SK-N-SH treated with all-trans-retinoic acid at 6 μM for 48 hours (cell line): Measurements from ENCODE around the gene EIF2B5.

Experiments
- ATAC-seq: fragments of 200-7000 bp; cut with Tn5 transposase; 3 replicates; pipeline ENCODE4 v1.9.1; 2020; ENCODE audit warnings: mild to moderate bottlenecking, moderate library complexity
- ARNTL ChIP-seq: fragments of 450-650 bp; formaldehyde crosslinking; IDR thresholded peaks from 2 replicates; pipeline ENCODE4 v1.5.0; 2020; ENCODE audit warnings: low read depth, mild to moderate bottlenecking, moderate library complexity, borderline replicate concordance
- BACH2 ChIP-seq: fragments of 250-450 bp; sonication (Bioruptor Pico); IDR thresholded peaks from 2 replicates; pipeline ENCODE4 v1.9.0; 2021; ENCODE audit warnings: mild to moderate bottlenecking, borderline replicate concordance
- CSRNP3 ChIP-seq: fragments of 250-450 bp; sonication (Bioruptor Pico); IDR thresholded peaks from 2 replicates; pipeline ENCODE4 v1.5.1; 2021; ENCODE audit warnings: mild to moderate bottlenecking, moderate library complexity
- ESRRG ChIP-seq: fragments of 250-450 bp; sonication (Bioruptor Pico); IDR thresholded peaks from 2 replicates; pipeline ENCODE4 v1.6.1; 2021; ENCODE audit warnings: mild to moderate bottlenecking
- OSR1 ChIP-seq: fragments of 250-450 bp; sonication (Bioruptor Pico); IDR thresholded peaks from 2 replicates; pipeline ENCODE4 v1.8.0; 2022; ENCODE audit warnings: moderate library complexity, mild to moderate bottlenecking, inconsistent platforms
- PATZ1 ChIP-seq: fragments of 250-450 bp; sonication (Bioruptor Pico); IDR thresholded peaks from 2 replicates; pipeline ENCODE4 v1.8.0; 2020; ENCODE audit warnings: mild to moderate bottlenecking, moderate library complexity, borderline replicate concordance
- POU6F1 ChIP-seq: fragments of 250-450 bp; sonication (Bioruptor Pico); IDR thresholded peaks from 2 replicates; pipeline ENCODE4 v1.8.0; 2021; ENCODE audit warnings: low read depth, mild to moderate bottlenecking, moderate library complexity, borderline replicate concordance
- SNAI2 ChIP-seq: fragments of 250-450 bp; sonication (Bioruptor Pico); IDR thresholded peaks from 2 replicates; pipeline ENCODE4 v1.5.0; 2020; ENCODE audit warnings: mild to moderate bottlenecking, moderate library complexity
- TSHZ2 ChIP-seq: fragments of 250-450 bp; sonication (Bioruptor Pico); IDR thresholded peaks from 2 replicates; pipeline ENCODE4 v1.5.0; 2020; ENCODE audit warnings: mild to moderate bottlenecking, moderate library complexity
- ZC3H10 ChIP-seq: fragments of 250-450 bp; sonication (Bioruptor Pico); IDR thresholded peaks from 2 replicates; pipeline ENCODE4 v1.5.1; 2021; ENCODE audit warnings: mild to moderate bottlenecking, moderate library complexity
- ZFP3 ChIP-seq: fragments of 250-450 bp; sonication (Bioruptor Pico); IDR thresholded peaks from 2 replicates; pipeline ENCODE4 v1.5.0; 2020; ENCODE audit warnings: mild to moderate bottlenecking, moderate library complexity
- ZFP30 ChIP-seq: fragments of 450-650 bp; formaldehyde crosslinking; IDR thresholded peaks from 2 replicates; pipeline ENCODE4 v1.5.0; 2022; ENCODE audit warnings: mild to moderate bottlenecking, moderate library complexity
- ZNF565 ChIP-seq: fragments of 450-650 bp; formaldehyde crosslinking; conservative IDR thresholded peaks from 2 replicates; pipeline ENCODE4 v1.5.0; 2020; ENCODE audit warnings: low read depth, mild to moderate bottlenecking, moderate library complexity
- ZNF8 ChIP-seq: fragments of 450-650 bp; formaldehyde crosslinking; IDR thresholded peaks from 2 replicates; pipeline ENCODE4 v1.5.0; 2020; ENCODE audit warnings: mild to moderate bottlenecking, moderate library complexity

Gene EIF2B5

GRCh38 chr3:184175981-184176376, 40.8 kb downstream of the EIF2B5 start:
- no peak for TF ChIP-seq CSRNP3 (CRISPR knock-in tag)
- TF ChIP-seq ZFP3: no peak
- no peak for TF ChIP-seq BACH2 (CRISPR knock-in tag)
- no peak for TF ChIP-seq SNAI2 (CRISPR knock-in tag)
- no peak for TF ChIP-seq ZFP30 (CRISPR knock-in tag)
- TF ChIP-seq OSR1 (CRISPR knock-in tag): no peak
- TF ChIP-seq ESRRG (CRISPR knock-in tag): no peak
- no peak for TF ChIP-seq TSHZ2
- TF ChIP-seq ARNTL (CRISPR knock-in tag): no peak
- TF ChIP-seq, all 23 proteins: peak for 0
- ATAC-seq: peak; percentile 13

- ATAC-seq: peak; percentile 86
These were observed 41.5 kb downstream of the EIF2B5 start for GRCh38 chr3:184176377-184177330.

GRCh38 chr3:184177331-184177731, 42.2 kb downstream of the EIF2B5 start:
- TF ChIP-seq PATZ1 (CRISPR knock-in tag) (no peak), ZNF565 (CRISPR knock-in tag) (no peak), POU6F1 (CRISPR knock-in tag) (no peak), ZNF8 (CRISPR knock-in tag) (no peak), ZC3H10 (CRISPR knock-in tag) (no peak), CSRNP3 (CRISPR knock-in tag) (no peak), ESRRG (CRISPR knock-in tag) (no peak), BACH2 (CRISPR knock-in tag) (no peak)
- ATAC-seq: no peak

More at GRCh38 chr3:184176377-184177330, 41.5 kb downstream of the EIF2B5 start:
- TF ChIP-seq ZNF565 (CRISPR knock-in tag) (no peak), PATZ1 (CRISPR knock-in tag) (peak; percentile 59; the same call in 1 of the 2 replicates)
